Left forelimb (tissue), 1 donor: Measurements from ENCODE around the gene SASH1.

ENCODE experiments used
- DNase-seq: peaks from one replicate; pipeline ENCODE4 v3.0.0-alpha.2; 2018; ENCODE audit warnings: low spot score

SASH1 gene

GRCh38 chr6:148404456-148405054 lies 61.9 kb downstream of the SASH1 start:
- DNase-seq, result no peak

- no peak for DNase-seq
These were observed 63.3 kb downstream of the SASH1 start for GRCh38 chr6:148405894-148406293.

GRCh38 chr6:148406579-148407371 lies 64.1 kb downstream of the SASH1 start:
- DNase-seq, result no peak

GRCh38 chr6:148407372-148407771 lies 64.7 kb downstream of the SASH1 start:
- no peak for DNase-seq

- no peak for DNase-seq
These were observed 70.9 kb downstream of the SASH1 start for GRCh38 chr6:148413321-148414091.

- no peak for DNase-seq
These were observed 71.5 kb downstream of the SASH1 start for GRCh38 chr6:148414092-148414489.

- no peak for DNase-seq
These were observed 72.2 kb downstream of the SASH1 start for GRCh38 chr6:148414836-148415235.

- DNase-seq, result no peak
These were observed 73.0 kb downstream of the SASH1 start for GRCh38 chr6:148415511-148416260.

GRCh38 chr6:148416330-148416965 lies 73.8 kb downstream of the SASH1 start:
- no peak for DNase-seq

- DNase-seq, result no peak
These were observed 74.4 kb downstream of the SASH1 start for GRCh38 chr6:148417045-148417444.

- no peak for DNase-seq
These were observed 76.8 kb downstream of the SASH1 start for GRCh38 chr6:148419430-148419829.

GRCh38 chr6:148422085-148422484 lies 79.4 kb downstream of the SASH1 start:
- no peak for DNase-seq

- DNase-seq, result no peak
These were observed 80.5 kb downstream of the SASH1 start for GRCh38 chr6:148423133-148423532.

- no peak for DNase-seq
These were observed 81.1 kb downstream of the SASH1 start for GRCh38 chr6:148423601-148424270.

- no peak for DNase-seq
These were observed 82.8 kb downstream of the SASH1 start for GRCh38 chr6:148425443-148425842.

GRCh38 chr6:148426317-148426977 lies 83.8 kb downstream of the SASH1 start:
- no peak for DNase-seq

GRCh38 chr6:148427333-148427732 lies 84.7 kb downstream of the SASH1 start:
- no peak for DNase-seq

GRCh38 chr6:148429423-148429822 lies 86.8 kb downstream of the SASH1 start:
- no peak for DNase-seq

GRCh38 chr6:148430897-148431296 lies 88.3 kb downstream of the SASH1 start:
- no peak for DNase-seq

GRCh38 chr6:148431413-148431812 lies 88.8 kb downstream of the SASH1 start:
- no peak for DNase-seq

- DNase-seq, result no peak
These were observed 89.2 kb downstream of the SASH1 start for GRCh38 chr6:148431840-148432239.
